Measurements from ENCODE around the gene HEXD. TPM values are rescaled to one million over a fixed set of nuclear protein-coding genes. Genes with fewer than 3 reads are reported as not detected.

The HEXD gene
- total and polyA plus RNA-seq, 2 donors (not counting 3 experiments of a cell fraction or from before 2014, with no cell fraction given) = 12.9 to 18.6 TPM

DNA sequence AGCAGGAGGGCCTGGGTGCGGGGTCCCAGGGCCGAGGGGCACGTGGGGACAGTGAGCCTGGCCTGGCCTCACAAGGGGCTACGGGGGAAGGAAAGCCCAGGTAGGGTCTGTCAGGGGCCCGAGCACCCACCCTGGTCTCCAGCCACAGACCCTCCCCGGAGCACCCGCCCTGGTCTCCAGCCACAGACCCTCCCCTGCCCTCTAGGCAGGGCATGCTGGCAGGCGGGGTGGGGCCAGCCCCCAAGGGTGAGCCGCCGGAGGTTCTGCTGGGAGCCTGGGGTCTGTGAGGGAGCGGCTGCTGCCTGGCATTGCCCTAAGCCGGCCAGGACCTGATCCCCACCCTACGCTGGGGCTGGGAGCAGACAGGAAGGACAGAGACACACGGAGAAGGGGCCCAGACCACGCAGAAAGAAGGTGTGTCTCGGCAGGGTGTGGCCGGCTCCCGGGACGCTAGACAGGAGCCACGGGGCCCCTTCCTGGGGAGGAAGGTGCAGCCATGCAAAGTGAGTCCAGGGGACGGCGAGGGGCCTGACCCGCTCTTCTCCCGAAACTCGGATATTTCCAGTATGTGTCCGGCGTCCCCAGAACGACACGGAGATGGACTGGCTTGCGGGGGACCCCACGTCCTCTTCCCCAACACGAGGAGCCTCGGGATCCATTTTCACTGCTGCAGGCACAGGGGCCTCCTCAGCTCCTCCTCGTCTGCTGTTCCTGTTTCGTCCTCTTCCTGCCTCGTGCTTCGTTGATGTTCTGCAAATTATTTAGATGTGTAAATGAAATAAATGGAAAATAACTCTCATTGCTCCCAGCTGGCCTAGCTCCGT is 31.1 kb upstream of the HEXD start:
- Histone ChIP-seq H3K4me2 (ENCODE audit: insufficient read depth, low read length) (no peak overlapping the region), H3K9ac (replicated peaks; ENCODE audit: extremely low read depth, insufficient read depth, low read length) (no peak overlapping the region), H3K9me1 (replicated peaks; ENCODE audit: control insufficient read depth, extremely low read depth, insufficient read depth, low read length) (no peaks in the 10 kb centered on the region), H3K4me1 (ENCODE audit: control insufficient read depth, extremely low read depth, insufficient read depth, low read length) (no peaks in the 10 kb centered on the region), H3K79me2 (ENCODE audit: control insufficient read depth, insufficient read depth, low read length) (no peaks in the 10 kb centered on the region), H3K27me3 (ENCODE audit: control insufficient read depth in 2 of 2, insufficient read depth in 2 of 2, low read length in 2 of 2) (no peaks in the 10 kb centered on the region), H3K36me3 (ENCODE audit: control insufficient read depth in 2 of 2, extremely low read depth in 1 of 2, insufficient read depth in 2 of 2, low read length in 2 of 2) (no peaks in the 10 kb centered on the region), H3K27ac (ENCODE audit: insufficient read depth, low read depth, low read length) (no peak overlapping the region), H3K9me3 (replicated peaks; ENCODE audit: control insufficient read depth, insufficient read depth, low read length) (no peaks in the 10 kb centered on the region), H3K4me3 (replicated peaks in 1 of 3; ENCODE audit: insufficient read depth in 1 of 3, low read depth in 1 of 3, low read length in 3 of 3) (no peak overlapping the region), H2AFZ (ENCODE audit: low read depth, low read length) (no peak overlapping the region), H4K20me1 (replicated peaks; ENCODE audit: control insufficient read depth, extremely low read depth, insufficient read depth, low read length) (no peaks in the 10 kb centered on the region)
- POLR2A ChIA-PET = no interaction called here
- no peak for FAIRE-seq
- CTCF ChIA-PET = no interaction called here
- dilution Hi-C loops (cut with MboI; ENCODE audit: extremely low pct_ligation_motif_present, low sequenced_read_pairs) (no loop called here), intact Hi-C loops (cut with micrococcal nuclease) (no loop called here)
- TF ChIP-seq, protein P1, sequence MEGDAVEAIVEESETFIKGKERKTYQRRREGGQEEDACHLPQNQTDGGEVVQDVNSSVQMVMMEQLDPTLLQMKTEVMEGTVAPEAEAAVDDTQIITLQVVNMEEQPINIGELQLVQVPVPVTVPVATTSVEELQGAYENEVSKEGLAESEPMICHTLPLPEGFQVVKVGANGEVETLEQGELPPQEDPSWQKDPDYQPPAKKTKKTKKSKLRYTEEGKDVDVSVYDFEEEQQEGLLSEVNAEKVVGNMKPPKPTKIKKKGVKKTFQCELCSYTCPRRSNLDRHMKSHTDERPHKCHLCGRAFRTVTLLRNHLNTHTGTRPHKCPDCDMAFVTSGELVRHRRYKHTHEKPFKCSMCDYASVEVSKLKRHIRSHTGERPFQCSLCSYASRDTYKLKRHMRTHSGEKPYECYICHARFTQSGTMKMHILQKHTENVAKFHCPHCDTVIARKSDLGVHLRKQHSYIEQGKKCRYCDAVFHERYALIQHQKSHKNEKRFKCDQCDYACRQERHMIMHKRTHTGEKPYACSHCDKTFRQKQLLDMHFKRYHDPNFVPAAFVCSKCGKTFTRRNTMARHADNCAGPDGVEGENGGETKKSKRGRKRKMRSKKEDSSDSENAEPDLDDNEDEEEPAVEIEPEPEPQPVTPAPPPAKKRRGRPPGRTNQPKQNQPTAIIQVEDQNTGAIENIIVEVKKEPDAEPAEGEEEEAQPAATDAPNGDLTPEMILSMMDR (IDR thresholded peaks at IDR 0.05; ENCODE audit: extremely low read depth in 1 of 2, insufficient read depth in 1 of 2, low read depth in 1 of 2, low read length in 2 of 2) = no peak
- TF ChIP-seq POLR2AphosphoS5 (IDR thresholded peaks at IDR 0.05; ENCODE audit: insufficient read depth, low read depth, low read length) = no peak
- TF ChIP-seq, protein P2, sequence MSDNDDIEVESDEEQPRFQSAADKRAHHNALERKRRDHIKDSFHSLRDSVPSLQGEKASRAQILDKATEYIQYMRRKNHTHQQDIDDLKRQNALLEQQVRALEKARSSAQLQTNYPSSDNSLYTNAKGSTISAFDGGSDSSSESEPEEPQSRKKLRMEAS (IDR thresholded peaks at IDR 0.05; ENCODE audit: insufficient read depth, insufficient read length) = no peak
- TF ChIP-seq JUN (IDR thresholded peaks at IDR 0.05; ENCODE audit: borderline replicate concordance, insufficient read depth, insufficient read length, low read depth) = no peak
- no peak for TF ChIP-seq EZH2 (IDR thresholded peaks at IDR 0.05; ENCODE audit: borderline replicate concordance, low read depth, low read length, severe bottlenecking)
- TF ChIP-seq MYC (IDR thresholded peaks at IDR 0.05; ENCODE audit: low read depth, low read length) = no peak
- no peak for TF ChIP-seq POLR2A (IDR thresholded peaks at IDR 0.05; ENCODE audit: low read depth, low read length)
- no peak for TF ChIP-seq FOS (IDR thresholded peaks at IDR 0.05; ENCODE audit: borderline replicate concordance, insufficient read depth, low read length)
- no peak for TF ChIP-seq GATA2 (IDR thresholded peaks at IDR 0.05; ENCODE audit: insufficient read depth, insufficient read length, low read depth, low read length)
- no peak for DNase-seq (ENCODE audit: low read depth, low spot score)
- no TSS peak for BruUV-seq (replicated peaks)

All from endothelial cell of umbilical vein (primary cell).